AG10803 (cell line): ENCODE results near the gene PTH2R.

Source experiments
- DNase-seq: peaks from one replicate; pipeline ENCODE4 v3.0.0; 2010; ENCODE audit warnings: low read depth
- H3K4me3 ChIP-seq: 2 replicates; pipeline ENCODE4 v1.5.1; 2011; ENCODE audit warnings: mild to moderate bottlenecking, low read length, control low read depth
- CTCF ChIP-seq: conservative IDR thresholded peaks from 2 replicates; pipeline ENCODE4 v1.5.1; 2011; ENCODE audit warnings: mild to moderate bottlenecking, low read length, control low read depth, inconsistent platforms

Gene PTH2R

DNA sequence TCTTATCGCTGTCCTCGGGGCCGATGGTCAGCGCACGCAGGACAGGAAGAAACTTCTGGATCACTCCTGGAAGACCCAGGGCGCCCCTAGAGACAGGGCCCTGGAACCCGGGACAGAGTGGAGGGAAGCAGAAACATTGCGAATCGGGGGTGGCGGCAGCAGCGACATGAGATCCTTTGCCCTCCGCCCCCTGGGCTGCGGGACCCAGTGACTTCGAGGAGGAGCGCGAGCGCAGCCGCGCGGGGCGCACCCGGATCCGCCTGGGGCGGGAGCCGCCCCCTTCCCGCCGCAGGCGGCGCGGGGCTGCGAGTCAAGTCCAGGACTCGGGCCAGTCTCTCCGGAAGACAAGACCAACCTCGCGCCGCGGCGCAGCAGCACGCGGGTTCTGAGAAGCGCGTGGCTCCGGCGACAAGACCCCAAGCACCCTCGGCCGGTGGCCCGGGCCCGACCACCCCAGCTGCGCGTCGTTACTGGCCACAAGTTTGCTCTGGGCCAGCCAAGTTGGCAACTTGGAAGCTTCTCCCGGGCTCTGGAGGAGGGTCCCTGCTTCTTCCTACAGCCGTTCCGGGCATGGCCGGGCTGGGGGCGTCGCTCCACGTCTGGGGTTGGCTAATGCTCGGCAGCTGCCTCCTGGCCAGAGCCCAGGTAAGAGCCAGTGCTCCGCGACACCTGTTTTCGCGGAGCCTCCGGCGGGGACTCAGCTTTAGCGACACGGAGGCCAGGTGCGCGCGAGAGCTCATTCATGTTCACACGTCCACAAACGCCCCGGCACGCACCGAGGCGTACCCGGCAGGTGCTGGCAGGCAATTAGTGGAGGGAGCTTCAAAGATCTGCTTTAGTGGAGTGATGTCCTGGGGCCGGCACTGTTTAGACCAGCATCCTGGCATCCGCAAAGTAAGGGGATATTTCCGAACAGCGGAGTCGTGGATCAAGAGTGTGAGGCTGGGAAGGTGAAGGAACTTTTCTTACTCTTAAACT lies at the start of gene PTH2R:
Gene PTH2R, plus strand, starts transcription at position 319 of the 978 bp plus-strand sequence. Its CDS starts 252 bp downstream, at position 571.
- H3K4me3 ChIP-seq: no peak within 1 kb of the TSS
- no peak for TF ChIP-seq CTCF
- DNase-seq: no peak

GRCh38 chr2:208356846-208357574 lies 49.6 kb upstream of the PTH2R start:
- no peak for TF ChIP-seq CTCF
- H3K4me3 ChIP-seq: no peak overlapping the region
- peak; percentile 25 for DNase-seq

DNA sequence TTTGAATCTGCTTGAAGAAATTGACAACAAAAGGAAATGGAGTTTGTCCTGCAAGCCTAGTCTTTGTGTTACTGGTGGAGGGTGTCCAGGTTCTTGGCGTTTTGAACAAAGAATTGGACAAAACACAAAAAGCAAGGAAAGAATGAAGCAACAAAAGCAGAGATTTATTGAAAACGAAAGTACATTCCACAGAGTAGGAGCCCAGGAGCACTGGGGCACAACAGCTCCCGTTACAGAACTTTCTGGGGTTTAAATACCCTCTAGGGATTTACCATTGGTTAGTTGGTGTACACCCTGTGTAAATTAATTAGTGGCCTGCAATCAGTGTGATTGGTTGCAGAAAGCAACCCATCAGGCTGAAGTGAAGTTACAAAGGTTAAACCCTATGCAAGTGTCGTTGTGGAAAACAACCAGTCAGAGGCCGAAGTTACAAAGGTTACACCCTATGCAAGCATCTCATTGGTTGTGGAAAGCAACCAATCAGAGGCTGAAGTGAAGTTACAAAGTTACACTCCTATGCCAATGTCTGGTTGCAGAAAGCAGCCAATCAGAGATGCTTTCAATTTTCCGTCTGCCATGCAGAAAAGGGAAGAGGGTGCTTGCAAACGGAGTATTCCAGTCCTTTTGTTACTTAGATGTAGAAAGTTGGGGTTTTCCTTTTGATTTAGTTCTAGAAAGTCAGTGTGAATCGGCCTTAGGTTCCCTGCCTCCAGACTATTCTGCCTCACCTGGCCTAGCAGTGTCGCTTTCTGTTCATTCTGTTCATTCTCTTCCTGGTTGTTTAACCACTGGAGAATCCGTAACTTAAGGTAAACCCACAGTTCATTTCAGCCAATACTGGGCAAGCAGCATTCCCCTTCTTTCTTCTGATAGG lies 47.6 kb upstream of the PTH2R start:
- H3K4me3 ChIP-seq: no peak overlapping the region
- TF ChIP-seq CTCF: no peak
- DNase-seq: peak; percentile 16

GRCh38 chr2:208359632-208359986 lies 47.0 kb upstream of the PTH2R start:
- DNase-seq: no peak
- TF ChIP-seq CTCF: no peak
- H3K4me3 ChIP-seq: no peak overlapping the region

DNA sequence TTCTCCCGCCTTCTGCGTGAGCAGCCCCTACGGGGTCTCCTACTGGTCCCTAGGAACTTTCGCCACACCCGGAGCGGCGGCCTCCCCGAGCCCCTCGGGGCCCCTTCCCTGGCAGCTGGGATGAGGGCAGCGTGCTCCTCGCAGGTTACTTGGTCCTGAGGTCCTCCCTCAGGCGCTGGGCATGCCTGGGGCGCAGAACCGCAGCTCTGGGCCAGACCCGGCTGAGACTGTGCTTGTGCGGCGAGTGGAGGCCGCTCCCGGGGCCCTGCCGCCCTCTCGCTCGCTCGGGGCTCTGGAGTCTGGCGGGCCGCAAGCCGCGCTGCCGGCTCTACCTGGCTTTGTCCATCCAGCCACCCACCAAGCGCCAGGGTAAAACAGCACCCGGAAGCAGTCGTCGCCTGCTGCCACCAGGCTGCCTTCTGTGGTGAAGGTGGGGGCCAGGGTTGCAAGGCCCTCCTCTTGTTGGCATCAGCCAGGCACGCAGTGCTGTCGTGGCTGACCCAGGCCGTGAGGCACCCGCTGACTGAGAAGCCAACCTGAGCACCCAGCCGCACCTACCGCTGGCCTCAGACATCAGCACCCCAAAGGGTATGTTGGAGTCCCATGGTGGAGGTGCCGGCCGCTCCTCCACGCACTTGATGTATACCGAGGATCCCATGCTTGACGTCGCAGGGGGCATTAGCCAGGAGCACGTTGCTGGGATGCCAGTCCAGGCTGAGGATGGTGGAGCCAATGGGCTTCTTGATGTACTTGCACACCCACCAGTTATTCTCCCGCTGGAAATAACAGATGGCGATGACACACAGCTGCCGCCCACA lies 46.1 kb upstream of the PTH2R start:
- H3K4me3 ChIP-seq: no peak overlapping the region
- no peak for DNase-seq
- no peak for TF ChIP-seq CTCF

DNA sequence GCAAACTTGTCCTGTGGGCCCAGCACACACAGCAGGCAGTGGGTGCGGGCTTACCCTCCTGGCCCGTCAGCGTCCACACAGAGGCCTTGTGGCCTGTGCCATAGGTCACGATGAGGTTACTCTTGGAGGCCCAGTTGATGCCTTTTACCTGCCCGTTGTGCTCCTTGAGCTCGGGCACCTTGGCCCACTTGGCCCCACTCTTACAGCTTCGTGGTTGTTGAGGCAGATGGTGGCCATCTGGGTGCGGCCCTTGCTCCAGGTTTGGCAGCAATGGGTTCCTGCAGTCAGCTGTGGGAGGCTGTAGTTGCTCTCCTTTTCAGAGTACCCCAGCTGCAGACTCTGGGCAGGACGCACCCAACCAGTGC lies 45.5 kb upstream of the PTH2R start:
- no peak overlapping the region for H3K4me3 ChIP-seq
- no peak for TF ChIP-seq CTCF
- DNase-seq: no peak
